ENCODE data around the gene SLC7A11. TPM values are rescaled to one million over a fixed set of nuclear protein-coding genes. Genes with fewer than 3 reads are reported as not detected.

The SLC7A11 gene
- total and polyA plus RNA-seq, 7 donors, result under 0.01 to 2.8 (median 0.27) TPM

DNA sequence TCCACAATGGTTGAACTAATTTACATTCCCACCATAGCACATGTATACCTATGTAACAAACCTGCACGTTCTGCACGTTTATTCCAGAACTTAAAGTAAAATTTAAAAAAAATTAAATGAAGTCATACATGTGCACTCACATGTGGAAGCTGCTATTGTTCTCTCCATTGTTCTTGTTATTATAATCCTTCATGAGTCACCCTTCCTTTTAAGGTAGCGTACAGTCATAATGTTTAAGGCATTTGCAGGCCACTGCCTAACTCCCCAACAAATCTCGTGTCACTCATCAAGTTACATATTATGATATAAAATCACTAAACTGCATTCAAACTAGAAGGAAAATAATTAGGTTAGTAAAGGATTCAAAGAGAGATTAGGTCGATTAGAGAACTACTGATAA lies 63.6 kb downstream of the SLC7A11 start:
- no peaks in the 10 kb centered on the region for H3K36me3 ChIP-seq
- H3K4me3 ChIP-seq, result no peak overlapping the region
- no peaks in the 10 kb centered on the region for H3K4me1 ChIP-seq
- intact Hi-C loops (cut with DNase I), result no loop called here
- H3K9me3 ChIP-seq, result no peaks in the 10 kb centered on the region
- no peaks in the 10 kb centered on the region for H3K27me3 ChIP-seq
- TF ChIP-seq, protein P1, sequence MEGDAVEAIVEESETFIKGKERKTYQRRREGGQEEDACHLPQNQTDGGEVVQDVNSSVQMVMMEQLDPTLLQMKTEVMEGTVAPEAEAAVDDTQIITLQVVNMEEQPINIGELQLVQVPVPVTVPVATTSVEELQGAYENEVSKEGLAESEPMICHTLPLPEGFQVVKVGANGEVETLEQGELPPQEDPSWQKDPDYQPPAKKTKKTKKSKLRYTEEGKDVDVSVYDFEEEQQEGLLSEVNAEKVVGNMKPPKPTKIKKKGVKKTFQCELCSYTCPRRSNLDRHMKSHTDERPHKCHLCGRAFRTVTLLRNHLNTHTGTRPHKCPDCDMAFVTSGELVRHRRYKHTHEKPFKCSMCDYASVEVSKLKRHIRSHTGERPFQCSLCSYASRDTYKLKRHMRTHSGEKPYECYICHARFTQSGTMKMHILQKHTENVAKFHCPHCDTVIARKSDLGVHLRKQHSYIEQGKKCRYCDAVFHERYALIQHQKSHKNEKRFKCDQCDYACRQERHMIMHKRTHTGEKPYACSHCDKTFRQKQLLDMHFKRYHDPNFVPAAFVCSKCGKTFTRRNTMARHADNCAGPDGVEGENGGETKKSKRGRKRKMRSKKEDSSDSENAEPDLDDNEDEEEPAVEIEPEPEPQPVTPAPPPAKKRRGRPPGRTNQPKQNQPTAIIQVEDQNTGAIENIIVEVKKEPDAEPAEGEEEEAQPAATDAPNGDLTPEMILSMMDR (IDR thresholded peaks at IDR 0.05), result no peak
- no peak for TF ChIP-seq EP300 (IDR thresholded peaks at IDR 0.05)
- no peak for TF ChIP-seq POLR2AphosphoS5 (IDR thresholded peaks at IDR 0.05)
- no peak for TF ChIP-seq POLR2A (IDR thresholded peaks at IDR 0.05)
- WGBS, 2 donors, result 81 to 89% methylated on average over 5 of the region's 5 CpGs
- no peak for DNase-seq
- no peak overlapping the region for H3K27ac ChIP-seq

DNA sequence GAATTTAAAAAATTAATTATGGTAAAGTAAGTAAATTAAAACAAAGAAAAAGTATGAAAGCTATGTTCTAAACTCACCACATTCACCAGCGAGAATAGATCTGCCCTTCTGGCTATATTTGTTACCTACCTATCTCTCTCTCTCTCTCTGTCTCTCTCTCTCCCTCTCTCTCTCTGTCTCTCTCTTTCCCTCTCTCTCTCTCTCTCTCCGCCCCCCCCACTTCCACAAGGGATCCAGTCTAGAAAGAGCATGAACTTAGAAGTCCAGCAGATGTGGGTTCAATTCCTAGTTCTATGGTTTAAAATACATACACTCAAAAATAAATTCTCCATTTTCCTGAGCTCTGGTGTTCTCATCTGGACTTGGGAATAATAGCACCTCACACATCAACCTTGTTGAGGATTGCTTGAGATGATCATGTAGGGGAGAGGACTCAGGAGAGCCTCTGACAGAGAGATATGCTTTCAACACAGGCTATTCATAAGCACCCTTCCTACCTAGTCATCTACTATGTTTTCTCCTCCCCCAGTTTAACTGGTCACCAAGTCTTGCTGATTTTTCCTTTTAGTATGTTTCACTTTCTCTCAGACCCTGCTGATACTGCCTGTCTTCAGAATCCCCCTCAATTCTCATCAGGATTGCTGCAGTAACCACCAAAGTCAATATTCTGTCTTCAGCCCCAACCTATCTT lies 64.7 kb downstream of the SLC7A11 start:
- 93% methylated on average over 2 of the region's 2 CpGs for WGBS, 2 donors
- H3K9me3 ChIP-seq, result no peaks in the 10 kb centered on the region
- H3K27me3 ChIP-seq, result no peaks in the 10 kb centered on the region
- no peak overlapping the region for H3K4me3 ChIP-seq
- no peak for DNase-seq
- no peaks in the 10 kb centered on the region for H3K36me3 ChIP-seq
- TF ChIP-seq, protein P1 (IDR thresholded peaks at IDR 0.05), result no peak
- TF ChIP-seq EP300 (IDR thresholded peaks at IDR 0.05) (no peak), POLR2A (IDR thresholded peaks at IDR 0.05) (no peak), POLR2AphosphoS5 (IDR thresholded peaks at IDR 0.05) (no peak)
- no peaks in the 10 kb centered on the region for H3K4me1 ChIP-seq
- intact Hi-C loops (cut with DNase I), result no loop called here
- no peak overlapping the region for H3K27ac ChIP-seq

DNA sequence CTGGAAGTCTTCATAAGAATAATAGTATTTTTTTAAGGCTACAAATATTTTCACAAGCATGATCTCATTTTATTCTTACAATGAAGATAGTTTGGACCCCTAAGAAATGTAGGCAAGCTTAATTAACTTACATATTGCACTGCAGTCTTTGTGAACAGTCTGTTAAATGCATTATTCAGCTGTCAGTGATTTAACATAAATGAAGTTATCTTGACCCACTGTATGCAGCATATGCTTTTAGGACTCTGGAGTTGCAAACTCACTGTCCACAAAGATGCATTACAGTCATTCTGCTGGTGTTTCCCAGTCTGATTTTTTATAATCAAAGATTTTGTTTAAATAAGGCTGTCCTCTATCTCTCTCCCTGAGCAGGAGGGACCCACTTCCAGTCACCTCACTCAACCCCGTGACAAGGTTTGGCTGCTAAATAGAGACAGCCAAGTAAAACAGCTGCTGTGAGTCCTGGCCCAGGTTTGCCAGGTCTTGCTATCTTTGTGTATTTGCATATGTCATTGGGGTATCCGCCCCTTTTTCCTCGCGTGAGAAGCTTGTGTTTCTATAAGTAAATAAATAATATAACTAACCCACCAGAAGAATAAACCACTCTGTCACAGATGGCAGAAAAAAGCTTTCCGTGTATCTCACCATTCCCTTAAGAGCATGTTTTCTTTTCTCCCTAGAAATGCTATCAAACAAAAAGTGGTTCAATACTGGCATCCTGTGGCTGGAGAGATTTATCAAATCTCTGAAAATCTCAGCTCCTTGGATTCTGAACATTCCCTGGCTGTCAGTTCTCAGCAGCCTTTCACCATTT lies 67.0 kb downstream of the SLC7A11 start:
- TF ChIP-seq POLR2AphosphoS5 (IDR thresholded peaks at IDR 0.05) (no peak), POLR2A (IDR thresholded peaks at IDR 0.05) (no peak), EP300 (IDR thresholded peaks at IDR 0.05) (no peak)
- TF ChIP-seq, protein P1 (IDR thresholded peaks at IDR 0.05), result no peak
- intact Hi-C loops (cut with DNase I), result no loop called here
- H3K27ac ChIP-seq, result no peak overlapping the region
- 14 to 58% methylated on average over 5 of the region's 5 CpGs for WGBS, 2 donors
- H3K36me3 ChIP-seq, result no peaks in the 10 kb centered on the region
- H3K27me3 ChIP-seq, result no peaks in the 10 kb centered on the region
- H3K9me3 ChIP-seq, result no peaks in the 10 kb centered on the region
- H3K4me1 ChIP-seq, result no peaks in the 10 kb centered on the region
- H3K4me3 ChIP-seq, result no peak overlapping the region
- DNase-seq, result no peak

DNA sequence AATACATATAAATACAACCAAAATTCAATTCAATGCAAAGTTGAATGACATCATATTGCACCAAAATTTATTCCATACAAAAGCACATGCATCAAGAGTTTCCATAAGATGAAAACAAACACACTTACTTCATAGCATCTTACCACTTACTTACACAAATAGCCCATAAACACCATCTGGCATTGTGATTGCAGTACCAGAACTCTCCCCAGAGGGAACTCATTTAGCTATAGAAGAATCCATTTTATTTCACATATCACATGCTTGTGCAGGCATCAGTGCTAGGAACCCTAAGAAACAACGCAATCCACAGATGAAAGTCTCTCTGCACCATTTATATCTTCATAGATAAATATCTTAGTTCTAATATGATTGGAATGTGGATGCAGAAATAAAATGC lies 77.9 kb downstream of the SLC7A11 start:
- H3K27ac ChIP-seq, result no peak overlapping the region
- TF ChIP-seq, protein P1 (IDR thresholded peaks at IDR 0.05), result no peak
- no peak for TF ChIP-seq POLR2A (IDR thresholded peaks at IDR 0.05)
- TF ChIP-seq EP300 (IDR thresholded peaks at IDR 0.05), result no peak
- no peak for TF ChIP-seq POLR2AphosphoS5 (IDR thresholded peaks at IDR 0.05)
- intact Hi-C loops (cut with DNase I), result no loop called here
- no peaks in the 10 kb centered on the region for H3K4me1 ChIP-seq
- no peaks in the 10 kb centered on the region for H3K27me3 ChIP-seq
- no peaks in the 10 kb centered on the region for H3K36me3 ChIP-seq
- no peak for DNase-seq
- no peaks in the 10 kb centered on the region for H3K9me3 ChIP-seq
- H3K4me3 ChIP-seq, result no peak overlapping the region
- 93 to 95% methylated on average over 1 of the region's 1 CpG for WGBS, 2 donors

Measured in sigmoid colon (tissue), 7 donors.